Measurements from ENCODE around the gene NOD2. TPM values are rescaled to one million over a fixed set of nuclear protein-coding genes. Genes with fewer than 3 reads are reported as not detected.

The NOD2 gene
- total and polyA plus RNA-seq, 12 donors = 0.13 to 4.9 (median 0.48) TPM

DNA sequence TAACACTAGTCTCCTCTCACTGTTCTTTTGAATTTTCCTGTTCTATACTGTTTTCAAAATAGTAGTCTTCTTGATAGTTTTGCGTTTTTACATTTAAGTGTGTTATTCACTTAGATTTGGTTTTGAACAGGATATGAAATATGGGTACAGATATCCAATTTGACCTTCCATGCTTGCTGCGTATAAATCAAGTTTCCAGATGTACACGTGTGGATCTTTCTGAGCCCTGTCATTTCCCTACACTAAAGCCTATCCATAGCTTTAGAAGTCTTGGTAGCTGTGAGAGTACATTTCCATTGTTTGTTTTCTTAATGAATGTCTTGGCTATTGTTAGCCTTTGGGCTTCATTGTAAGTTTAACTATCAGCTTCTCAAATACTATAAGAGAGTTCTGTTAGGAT lies 68.8 kb downstream of the NOD2 start:
- peaks cover 0 to 14% (median 6%) of the 10 kb centered on the region in 11 donors for H3K9me3 ChIP-seq
- no peak overlapping the region for H3K27ac ChIP-seq
- 69% methylated on average over 3 of the region's 3 CpGs for WGBS, 2 donors
- H3K36me3 ChIP-seq = peaks cover 0 to 91% (median 5%) of the 10 kb centered on the region in 9 donors
- peaks cover 0 to 46% (median 8%) of the 10 kb centered on the region in 9 donors for H3K4me1 ChIP-seq
- no peak overlapping the region for H3K4me3 ChIP-seq
- ATAC-seq = no peak
- TF ChIP-seq, protein P1, sequence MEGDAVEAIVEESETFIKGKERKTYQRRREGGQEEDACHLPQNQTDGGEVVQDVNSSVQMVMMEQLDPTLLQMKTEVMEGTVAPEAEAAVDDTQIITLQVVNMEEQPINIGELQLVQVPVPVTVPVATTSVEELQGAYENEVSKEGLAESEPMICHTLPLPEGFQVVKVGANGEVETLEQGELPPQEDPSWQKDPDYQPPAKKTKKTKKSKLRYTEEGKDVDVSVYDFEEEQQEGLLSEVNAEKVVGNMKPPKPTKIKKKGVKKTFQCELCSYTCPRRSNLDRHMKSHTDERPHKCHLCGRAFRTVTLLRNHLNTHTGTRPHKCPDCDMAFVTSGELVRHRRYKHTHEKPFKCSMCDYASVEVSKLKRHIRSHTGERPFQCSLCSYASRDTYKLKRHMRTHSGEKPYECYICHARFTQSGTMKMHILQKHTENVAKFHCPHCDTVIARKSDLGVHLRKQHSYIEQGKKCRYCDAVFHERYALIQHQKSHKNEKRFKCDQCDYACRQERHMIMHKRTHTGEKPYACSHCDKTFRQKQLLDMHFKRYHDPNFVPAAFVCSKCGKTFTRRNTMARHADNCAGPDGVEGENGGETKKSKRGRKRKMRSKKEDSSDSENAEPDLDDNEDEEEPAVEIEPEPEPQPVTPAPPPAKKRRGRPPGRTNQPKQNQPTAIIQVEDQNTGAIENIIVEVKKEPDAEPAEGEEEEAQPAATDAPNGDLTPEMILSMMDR (IDR thresholded peaks at IDR 0.05) = no peak
- H3K27me3 ChIP-seq = no peaks in the 10 kb centered on the region
- intact Hi-C loops (cut with DNase I) = no loop called here
- DNase-seq = no peak

DNA sequence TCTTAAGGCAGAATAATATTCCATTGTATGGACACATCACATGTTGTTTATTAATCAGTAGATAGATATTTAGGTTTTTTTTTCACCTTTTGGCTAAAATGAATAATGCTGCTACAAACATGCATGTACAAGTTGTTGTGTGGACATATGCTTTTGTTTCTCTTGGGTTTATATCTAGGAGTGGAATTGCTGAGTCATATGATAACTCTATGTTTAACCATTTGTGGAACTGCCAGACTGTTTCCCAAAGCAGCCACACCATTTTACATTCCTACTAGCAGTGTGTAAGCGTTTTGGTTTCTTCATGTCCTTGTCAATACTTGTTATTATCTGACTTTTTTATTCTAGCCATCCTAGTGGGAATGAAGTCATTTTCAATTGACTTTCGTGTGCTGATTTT lies 69.8 kb downstream of the NOD2 start:
- peaks cover 0 to 14% (median 6%) of the 10 kb centered on the region in 11 donors for H3K9me3 ChIP-seq
- no peak overlapping the region for H3K4me3 ChIP-seq
- DNase-seq (no peak), ATAC-seq (no peak)
- TF ChIP-seq, protein P1 (IDR thresholded peaks at IDR 0.05) = no peak
- H3K36me3 ChIP-seq = peaks cover 0 to 86% (median 5%) of the 10 kb centered on the region in 9 donors
- intact Hi-C loops (cut with DNase I) = no loop called here
- no peaks in the 10 kb centered on the region for H3K27me3 ChIP-seq
- peaks cover 0 to 43% (median 8%) of the 10 kb centered on the region in 9 donors for H3K4me1 ChIP-seq
- no peak overlapping the region for H3K27ac ChIP-seq
- WGBS, 2 donors = 93 to 95% methylated on average over 2 of the region's 2 CpGs

DNA sequence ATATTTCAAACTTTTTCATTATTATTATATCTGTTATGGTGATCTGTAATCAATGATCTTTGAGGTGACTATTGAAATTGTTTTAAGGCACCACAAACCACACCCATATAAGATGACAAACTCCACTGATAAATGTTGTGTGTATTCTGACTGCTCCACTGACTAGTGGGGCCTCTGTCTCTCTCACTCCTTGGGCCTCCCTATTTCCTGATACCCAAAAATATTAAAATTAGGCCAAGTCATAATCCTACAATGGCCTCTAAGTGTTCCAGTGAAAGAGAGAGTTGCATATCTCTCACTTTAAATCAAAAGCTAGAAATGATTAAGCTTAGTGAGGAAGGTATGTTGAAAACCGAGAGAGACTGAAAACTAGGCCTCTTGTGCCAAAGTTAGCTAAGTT lies 71.9 kb downstream of the NOD2 start:
- H3K36me3 ChIP-seq = peaks cover 0 to 72% (median 5%) of the 10 kb centered on the region in 9 donors
- TF ChIP-seq, protein P1 (IDR thresholded peaks at IDR 0.05) = no peak
- peaks cover 0 to 43% (median 8%) of the 10 kb centered on the region in 9 donors for H3K4me1 ChIP-seq
- DNase-seq (no peak), ATAC-seq (no peak)
- H3K4me3 ChIP-seq = no peak overlapping the region
- H3K9me3 ChIP-seq = peaks cover 0 to 23% (median 6%) of the 10 kb centered on the region in 11 donors
- no peak overlapping the region for H3K27ac ChIP-seq
- 89 to 96% methylated on average over 1 of the region's 1 CpG for WGBS, 2 donors
- intact Hi-C loops (cut with DNase I) = no loop called here
- H3K27me3 ChIP-seq = no peaks in the 10 kb centered on the region

DNA sequence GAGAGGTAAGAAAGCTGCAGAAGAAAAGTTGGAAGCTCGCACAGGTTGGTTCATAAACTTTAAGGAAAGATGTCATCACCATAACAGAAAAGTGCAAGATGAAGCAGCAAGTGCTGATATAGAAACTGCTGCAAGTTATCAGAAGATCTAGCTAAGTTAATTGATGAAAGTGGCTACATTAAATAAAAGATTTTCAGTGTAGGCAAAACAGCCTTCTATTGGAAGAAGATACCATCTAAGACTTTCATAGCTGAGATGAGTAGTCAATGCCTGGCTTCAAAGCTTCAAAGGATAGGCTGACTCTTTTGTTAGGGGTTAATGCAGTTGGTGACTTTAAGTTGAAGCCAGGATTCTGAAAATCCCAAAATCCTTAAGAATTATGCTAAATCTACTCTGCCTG lies 72.5 kb downstream of the NOD2 start:
- Histone ChIP-seq H3K9me3 (peaks cover 0 to 23% (median 6%) of the 10 kb centered on the region in 11 donors), H3K4me3 (no peak overlapping the region), H3K4me1 (peaks cover 0 to 40% (median 8%) of the 10 kb centered on the region in 9 donors), H3K36me3 (peaks cover 0 to 66% (median 5%) of the 10 kb centered on the region in 9 donors), H3K27me3 (no peaks in the 10 kb centered on the region), H3K27ac (no peak overlapping the region)
- ATAC-seq (no peak), DNase-seq (no peak)
- TF ChIP-seq, protein P1 (IDR thresholded peaks at IDR 0.05) = no peak
- 89 to 100% methylated on average over 1 of the region's 1 CpG for WGBS, 2 donors
- intact Hi-C loops (cut with DNase I) = no loop called here

All from heart right ventricle (tissue), 16 donors.